Loucy (cell line): ENCODE results near the gene SPEG.

Experiments
- H2AFZ ChIP-seq: fragments of 200-600 bp; sonication (generic); 2 replicates; pipeline ENCODE4 v1.6.0; 2016; ENCODE audit warnings: antibody characterized with exemption, mild to moderate bottlenecking, low read length, moderate library complexity
- H3F3A ChIP-seq: fragments of 200-600 bp; 2 replicates; pipeline ENCODE4 v1.6.0; 2016; ENCODE audit warnings: antibody characterized with exemption, low read depth, mild to moderate bottlenecking
- H3K27me3 ChIP-seq: fragments of 200-600 bp; sonication (generic); 2 replicates; pipeline ENCODE4 v1.6.1; 2014; ENCODE audit warnings: low read length, mild to moderate bottlenecking; ENCODE audit not compliant: insufficient read depth, poor library complexity, severe bottlenecking
- H3K36me3 ChIP-seq: fragments of 200-600 bp; sonication (generic); 2 replicates; pipeline ENCODE4 v1.6.1; 2016; ENCODE audit warnings: low read length; ENCODE audit not compliant: insufficient read depth
- H3K4me1 ChIP-seq: fragments of 200-600 bp; sonication (generic); 2 replicates; pipeline ENCODE4 v1.5.1; 2014; ENCODE audit warnings: low read length, mild to moderate bottlenecking; ENCODE audit not compliant: insufficient read depth, poor library complexity, severe bottlenecking
- H3K4me2 ChIP-seq: fragments of 200-600 bp; sonication (generic); 2 replicates; pipeline ENCODE4 v1.6.0; 2014; ENCODE audit warnings: antibody characterized with exemption, low read length, low read depth, mild to moderate bottlenecking; ENCODE audit not compliant: poor library complexity, severe bottlenecking
- H3K4me3 ChIP-seq: fragments of 200-600 bp; sonication (generic); 2 replicates; pipeline ENCODE4 v1.5.1; 2014; ENCODE audit warnings: low read length, mild to moderate bottlenecking, mixed read lengths; ENCODE audit not compliant: poor library complexity, severe bottlenecking
- H3K79me2 ChIP-seq: fragments of 200-600 bp; sonication (generic); 2 replicates; pipeline ENCODE4 v1.6.1; 2014; ENCODE audit warnings: low read length; ENCODE audit not compliant: insufficient read depth
- H3K9ac ChIP-seq: fragments of 200-600 bp; sonication (generic); 2 replicates; pipeline ENCODE4 v1.6.0; 2014; ENCODE audit warnings: mild to moderate bottlenecking, low read depth, low read length, moderate library complexity; ENCODE audit not compliant: poor library complexity, severe bottlenecking
- H3K9me2 ChIP-seq: fragments of 200-600 bp; sonication (generic); replicated peaks from 2 replicates; pipeline ENCODE4 v1.6.1; 2016; ENCODE audit warnings: low read depth, low read length, mixed read lengths
- H3K9me3 ChIP-seq: fragments of 200-600 bp; sonication (generic); 2 replicates; pipeline ENCODE4 v1.6.1; 2014; ENCODE audit warnings: mild to moderate bottlenecking, antibody characterized with exemption, low read length, low read depth; ENCODE audit not compliant: insufficient read depth
- H4K20me1 ChIP-seq: fragments of 200-600 bp; sonication (generic); 2 replicates; pipeline ENCODE4 v1.6.0; 2014; ENCODE audit warnings: antibody characterized with exemption, low read length, mild to moderate bottlenecking; ENCODE audit not compliant: insufficient read depth, poor library complexity, severe bottlenecking
- CTCF ChIP-seq: fragments of 200-600 bp; sonication (generic); conservative IDR thresholded peaks from 2 replicates; pipeline ENCODE4 v1.5.1; 2014; ENCODE audit warnings: mild to moderate bottlenecking, antibody characterized with exemption, low read length
- EZH2phosphoT487 ChIP-seq: fragments of 200-600 bp; IDR thresholded peaks from 2 replicates; pipeline ENCODE4 v1.6.1; 2018; ENCODE audit warnings: antibody characterized with exemption, mild to moderate bottlenecking, moderate library complexity, borderline replicate concordance

The SPEG gene

GRCh38 chr2:219483451-219484342, 49.1 kb downstream of the SPEG start:
- H3K79me2 ChIP-seq, result no peaks in the 10 kb centered on the region
- H3K9ac ChIP-seq, result no peak overlapping the region
- H3K4me1 ChIP-seq, result no peaks in the 10 kb centered on the region
- no peak overlapping the region for H2AFZ ChIP-seq
- no peaks in the 10 kb centered on the region for H4K20me1 ChIP-seq
- H3K27me3 ChIP-seq, result no peaks in the 10 kb centered on the region
- no peaks in the 10 kb centered on the region for H3K9me2 ChIP-seq
- no peaks in the 10 kb centered on the region for H3K36me3 ChIP-seq
- H3K9me3 ChIP-seq, result no peaks in the 10 kb centered on the region
- no peak overlapping the region for H3K4me2 ChIP-seq
- TF ChIP-seq EZH2phosphoT487, result no peak
- TF ChIP-seq CTCF, result no peak
- no peaks in the 10 kb centered on the region for H3F3A ChIP-seq
- no peak overlapping the region for H3K4me3 ChIP-seq

GRCh38 chr2:219484343-219485200, 49.9 kb downstream of the SPEG start:
- Histone ChIP-seq H3K36me3 (no peaks in the 10 kb centered on the region), H3K4me1 (no peaks in the 10 kb centered on the region), H4K20me1 (no peaks in the 10 kb centered on the region), H3K9me3 (no peaks in the 10 kb centered on the region), H3K27me3 (no peaks in the 10 kb centered on the region), H3K4me2 (no peak overlapping the region), H3K9ac (no peak overlapping the region), H3F3A (no peaks in the 10 kb centered on the region), H3K79me2 (no peaks in the 10 kb centered on the region), H3K9me2 (no peaks in the 10 kb centered on the region), H2AFZ (no peak overlapping the region), H3K4me3 (no peak overlapping the region)
- TF ChIP-seq CTCF, result no peak
- no peak for TF ChIP-seq EZH2phosphoT487

GRCh38 chr2:219485201-219485580, 50.5 kb downstream of the SPEG start:
- H3K9ac ChIP-seq, result no peak overlapping the region
- H3K36me3 ChIP-seq, result no peaks in the 10 kb centered on the region
- H3K9me3 ChIP-seq, result no peaks in the 10 kb centered on the region
- H3K4me2 ChIP-seq, result no peak overlapping the region
- H4K20me1 ChIP-seq, result no peaks in the 10 kb centered on the region
- no peaks in the 10 kb centered on the region for H3K9me2 ChIP-seq
- H3F3A ChIP-seq, result no peaks in the 10 kb centered on the region
- no peaks in the 10 kb centered on the region for H3K27me3 ChIP-seq
- no peaks in the 10 kb centered on the region for H3K79me2 ChIP-seq
- H2AFZ ChIP-seq, result no peak overlapping the region
- no peak for TF ChIP-seq EZH2phosphoT487
- TF ChIP-seq CTCF, result no peak
- no peak overlapping the region for H3K4me3 ChIP-seq
- no peaks in the 10 kb centered on the region for H3K4me1 ChIP-seq
